NCI-H1105 treated with DMSO at 0.1 percent for 48 hours (cell line): ENCODE data around the gene SLC16A11.
"Not testable (repeated sequence)": the region's sequence is repeated elsewhere in the genome, so short reads cannot be mapped to it uniquely, and the experiment has no call there.

Experiments
- DNase-seq: peaks from one replicate; lab custom pipeline; 2025; lab: John Stamatoyannopoulos, UW

Gene SLC16A11

DNA sequence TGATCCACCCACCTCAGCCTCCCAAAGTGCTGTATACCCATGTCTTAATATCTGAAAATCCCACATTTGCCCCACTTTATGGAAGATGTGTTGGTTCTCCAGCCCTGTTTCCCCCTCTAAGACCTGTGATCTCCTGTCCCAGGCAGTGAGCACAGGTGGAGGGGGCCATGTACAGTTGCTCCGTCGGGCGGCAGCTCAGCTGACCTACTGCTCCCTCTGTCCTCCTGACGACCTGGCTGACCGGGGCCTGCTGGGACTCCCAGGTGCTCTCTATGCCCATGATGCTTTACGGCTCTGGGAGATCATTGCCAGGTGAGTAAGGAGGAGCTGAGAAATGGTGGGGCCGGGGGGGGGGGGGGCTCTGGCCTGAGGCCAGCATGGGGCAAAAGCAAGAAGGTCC lies 38.2 kb downstream of the SLC16A11 start:
- DNase-seq: no peak

DNA sequence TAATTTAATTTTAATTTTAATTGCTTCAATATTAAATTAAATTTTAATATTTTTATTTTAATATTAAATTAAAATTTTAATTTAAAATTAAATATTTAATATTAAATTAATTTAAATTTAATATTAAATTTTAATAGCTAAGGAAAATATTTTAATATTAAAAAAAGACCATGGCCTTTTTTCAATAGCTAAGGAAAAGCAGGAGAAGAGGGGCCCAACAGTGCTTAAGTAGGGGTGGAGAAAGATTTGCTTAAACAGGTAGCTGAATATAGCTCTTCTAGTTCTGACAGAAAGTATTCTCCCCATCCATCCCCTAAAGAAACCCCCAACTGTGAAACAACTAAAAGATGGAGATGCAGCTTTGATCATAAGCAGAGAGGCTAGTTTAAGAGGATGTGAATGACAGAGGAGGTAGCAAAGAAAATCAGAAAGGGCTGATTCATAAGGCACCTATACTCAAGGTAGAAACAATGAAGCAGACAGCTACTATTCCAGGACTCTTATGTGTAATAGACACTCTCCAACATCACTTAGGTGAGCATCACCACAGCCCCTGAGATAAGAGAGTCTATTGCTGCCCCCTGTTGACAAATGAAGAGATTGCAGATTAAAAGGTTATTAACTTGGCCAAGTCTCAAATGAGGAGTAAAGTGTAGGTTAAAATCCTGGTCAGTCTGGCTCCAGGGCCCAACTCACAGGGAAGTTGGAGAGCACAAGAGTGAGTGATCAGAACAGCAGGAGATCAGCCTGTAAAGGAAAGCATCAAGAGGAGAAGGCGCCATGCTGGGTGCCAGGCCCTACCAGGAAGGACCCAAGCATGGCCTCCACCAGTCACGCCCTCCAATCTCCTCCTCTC lies 39.3 kb downstream of the SLC16A11 start:
- DNase-seq: peak; percentile 84

DNA sequence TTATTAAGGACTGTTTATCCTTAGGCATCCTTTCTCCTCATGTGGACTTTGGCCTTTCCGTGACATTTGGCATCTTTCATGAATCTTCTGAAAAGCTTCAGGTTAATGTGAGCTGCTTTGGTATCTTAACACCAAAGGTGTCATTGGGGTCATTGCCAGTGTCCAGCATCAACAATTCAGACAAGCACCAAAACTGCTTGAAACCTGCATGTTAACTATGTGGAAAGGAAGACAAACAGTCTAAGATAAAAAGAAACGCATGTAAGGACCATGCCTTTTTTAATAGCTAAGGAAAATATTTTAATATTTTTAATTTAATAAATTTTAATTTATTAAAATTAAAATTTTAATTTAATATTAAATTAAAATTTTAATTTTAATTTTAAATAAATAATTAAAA lies 40.1 kb downstream of the SLC16A11 start:
- DNase-seq: no peak

DNA sequence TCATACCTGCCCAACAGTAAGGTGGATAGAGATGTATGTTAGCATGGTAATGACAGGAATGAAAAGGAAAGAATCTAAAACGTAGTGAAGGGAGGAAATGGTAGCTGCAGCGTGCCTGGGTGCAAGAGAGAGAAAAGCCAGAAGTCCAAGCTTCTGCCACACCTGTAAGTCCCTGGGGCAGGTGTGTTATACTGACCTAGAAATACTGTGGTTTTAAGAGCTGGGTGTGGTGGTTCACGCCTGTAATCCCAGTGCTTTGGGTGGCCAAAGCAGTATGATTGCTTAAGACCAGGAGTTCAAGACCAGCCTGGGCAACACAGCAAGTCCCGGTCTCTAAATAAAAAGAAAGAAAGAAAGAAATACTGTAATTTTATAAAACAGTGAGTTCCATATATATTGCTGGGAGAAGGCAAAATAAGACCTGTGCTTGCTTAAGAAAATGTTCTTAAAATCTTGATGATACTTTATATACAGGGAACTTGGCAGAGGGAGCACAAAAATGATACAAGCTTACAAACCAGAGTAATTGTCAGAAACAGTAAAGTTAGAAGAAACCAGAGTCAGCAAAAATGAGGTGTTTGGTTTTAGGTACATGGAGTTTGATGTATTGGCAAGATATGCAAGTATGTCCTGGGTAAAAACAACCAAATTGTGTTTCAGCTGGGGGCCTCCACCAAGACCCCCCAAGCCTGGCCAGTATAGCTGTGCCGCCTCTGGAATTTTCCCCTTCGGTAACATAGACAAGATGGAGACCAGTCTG lies 41.4 kb downstream of the SLC16A11 start:
- no peak for DNase-seq

DNA sequence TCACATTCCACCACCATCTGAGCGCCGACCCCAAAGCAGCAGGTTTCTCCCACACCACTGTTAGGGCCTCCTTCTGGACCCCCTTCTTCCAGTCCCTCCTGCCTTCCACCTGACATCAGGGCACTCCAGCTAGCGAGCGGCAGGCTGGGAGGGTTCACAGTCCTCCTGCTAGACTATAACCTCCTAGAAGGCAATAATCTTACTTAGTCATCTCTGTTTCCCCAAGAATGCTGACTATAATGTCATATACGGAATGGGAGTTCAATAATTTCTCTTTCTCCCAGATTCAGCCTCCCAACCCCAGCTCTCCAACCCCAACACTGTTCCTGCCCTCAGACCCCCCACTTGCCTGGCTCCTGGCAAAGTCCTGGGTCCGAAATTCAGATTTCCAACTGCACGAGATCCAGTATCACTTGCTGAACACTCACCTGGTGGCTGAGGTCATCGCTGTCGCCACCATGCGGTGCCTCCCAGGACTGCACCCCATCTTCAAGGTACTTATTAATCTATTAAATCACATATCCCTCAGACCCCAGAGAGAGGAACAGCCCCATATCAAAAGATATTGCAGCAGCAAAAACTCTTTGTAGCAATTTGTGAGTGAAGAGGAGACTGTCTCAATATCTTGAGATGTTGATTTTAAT lies 42.5 kb downstream of the SLC16A11 start:
- no peak for DNase-seq

DNA sequence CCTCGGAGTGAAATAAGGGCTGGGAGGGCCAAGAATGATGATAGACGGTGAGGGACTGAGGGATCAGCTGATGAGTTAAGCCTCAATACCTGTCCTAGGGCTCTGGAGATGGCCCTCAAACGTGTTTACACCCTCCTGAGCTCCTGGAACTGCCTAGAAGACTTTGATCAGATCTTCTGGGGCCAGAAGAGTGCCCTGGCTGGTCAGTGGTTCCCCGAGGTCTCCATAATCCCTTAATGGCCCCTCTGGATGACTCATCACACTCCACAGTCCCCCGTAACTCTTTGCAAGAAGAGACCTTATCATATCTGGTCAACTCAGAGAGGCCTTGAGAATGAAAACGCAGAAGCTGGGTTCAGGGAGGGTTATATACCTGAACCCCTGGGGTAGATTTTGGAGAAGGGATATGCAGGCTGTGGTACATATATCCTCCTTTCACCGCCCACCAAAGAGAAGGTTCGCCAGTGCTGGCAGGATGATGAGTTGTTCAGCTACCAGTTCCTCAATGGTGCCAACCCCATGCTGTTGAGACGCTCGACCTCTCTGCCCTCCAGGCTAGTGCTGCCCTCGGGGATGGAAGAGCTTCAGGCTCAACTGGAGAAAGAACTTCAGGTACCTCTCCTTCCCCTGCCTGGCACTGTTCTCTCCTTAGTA lies 44.9 kb downstream of the SLC16A11 start:
- no peak for DNase-seq

DNA sequence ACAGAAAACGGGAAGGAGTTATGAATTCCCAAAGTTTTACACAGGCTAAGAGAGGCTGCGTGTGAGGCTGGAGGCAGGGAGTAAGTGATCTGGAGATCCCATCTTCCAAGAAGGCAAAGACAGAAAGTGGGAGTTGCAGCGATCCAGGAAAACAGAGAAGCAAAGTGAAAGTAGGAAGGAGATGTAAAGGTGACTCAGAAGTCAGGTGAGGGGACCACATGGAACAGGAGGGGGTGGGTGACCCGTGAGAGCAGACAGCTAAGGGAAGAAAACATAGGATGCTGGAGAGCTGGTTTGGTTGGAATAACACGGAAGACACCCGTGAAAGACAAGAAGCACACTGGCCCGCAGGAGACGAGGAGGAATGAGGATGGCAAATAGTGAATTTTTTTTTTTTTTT lies 46.7 kb downstream of the SLC16A11 start:
- DNase-seq: no peak

DNA sequence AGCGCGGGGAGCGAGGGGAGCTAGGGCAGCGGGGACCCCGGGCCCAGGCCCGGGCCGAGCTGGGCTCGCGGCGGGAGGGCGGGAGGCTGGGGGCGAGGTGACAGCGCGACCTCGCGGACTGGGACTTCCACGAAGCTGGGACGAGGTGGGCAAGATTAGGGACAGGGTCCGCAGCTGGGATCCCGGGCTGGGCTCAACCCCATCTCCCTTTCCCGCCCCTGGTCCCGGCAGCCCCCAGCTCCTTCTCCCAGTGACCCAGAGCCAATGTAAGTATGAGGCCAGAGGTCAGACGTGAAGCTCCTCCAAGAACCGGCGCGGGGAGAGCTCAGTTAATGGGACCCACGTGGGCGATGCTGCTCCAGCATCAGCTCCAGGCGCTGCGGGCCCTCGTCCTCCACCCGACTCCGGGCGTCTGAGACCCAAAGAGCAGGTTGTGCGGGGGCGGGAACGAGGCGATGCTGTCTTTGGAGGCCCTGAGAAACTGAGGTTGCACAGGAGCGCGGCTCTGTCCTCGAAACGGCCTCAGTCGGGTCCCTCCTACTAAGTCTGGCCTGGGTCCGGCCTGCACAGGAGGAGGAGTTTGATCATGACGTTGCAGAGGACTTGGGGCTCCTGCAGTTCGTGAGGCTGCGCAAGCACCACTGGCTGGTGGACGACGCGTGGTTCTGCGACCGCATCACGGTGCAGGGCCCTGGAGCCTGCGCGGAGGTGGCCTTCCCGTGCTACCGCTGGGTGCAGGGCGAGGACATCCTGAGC lies 47.5 kb downstream of the SLC16A11 start:
- DNase-seq: no peak

DNA sequence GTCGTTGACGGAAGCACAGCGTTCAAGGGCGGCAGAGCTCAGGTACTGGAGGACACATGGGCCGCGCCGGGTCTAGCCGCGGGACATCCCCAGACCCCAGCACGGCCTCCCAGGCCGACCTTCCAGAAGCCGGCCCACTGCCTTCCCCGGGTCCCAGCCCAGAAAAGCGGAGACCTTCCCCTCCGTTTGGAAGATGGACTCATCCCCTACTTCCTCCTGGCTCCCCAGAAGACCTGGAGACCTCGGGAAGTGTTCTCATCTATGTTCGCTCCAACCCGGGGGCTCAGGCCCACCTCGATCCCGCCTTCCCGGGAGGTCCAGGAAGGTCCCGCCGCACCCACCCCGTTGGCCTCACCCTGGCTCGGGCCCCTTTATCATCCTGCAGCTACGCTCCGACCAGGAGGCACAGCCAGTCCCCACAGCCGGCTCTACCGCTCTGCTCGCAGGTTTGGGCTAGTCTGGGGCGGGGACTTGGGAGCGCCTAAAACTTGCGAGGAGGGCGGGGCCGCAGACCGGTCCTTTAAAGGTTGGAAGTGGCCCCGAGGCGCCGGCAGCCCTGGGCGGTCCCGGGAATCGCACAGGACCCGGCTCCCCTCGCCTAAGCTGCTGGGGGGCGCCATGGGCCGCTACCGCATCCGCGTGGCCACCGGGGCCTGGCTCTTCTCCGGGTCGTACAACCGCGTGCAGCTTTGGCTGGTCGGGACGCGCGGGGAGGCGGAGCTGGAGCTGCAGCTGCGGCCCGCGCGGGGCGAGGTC lies 48.2 kb downstream of the SLC16A11 start, which contains the start of gene ALOX12:
Gene ALOX12, plus strand, starts transcription at position 550 of the 756 bp plus-strand sequence. Its CDS starts 69 bp downstream, at position 619.
- DNase-seq: peak; percentile 1

DNA sequence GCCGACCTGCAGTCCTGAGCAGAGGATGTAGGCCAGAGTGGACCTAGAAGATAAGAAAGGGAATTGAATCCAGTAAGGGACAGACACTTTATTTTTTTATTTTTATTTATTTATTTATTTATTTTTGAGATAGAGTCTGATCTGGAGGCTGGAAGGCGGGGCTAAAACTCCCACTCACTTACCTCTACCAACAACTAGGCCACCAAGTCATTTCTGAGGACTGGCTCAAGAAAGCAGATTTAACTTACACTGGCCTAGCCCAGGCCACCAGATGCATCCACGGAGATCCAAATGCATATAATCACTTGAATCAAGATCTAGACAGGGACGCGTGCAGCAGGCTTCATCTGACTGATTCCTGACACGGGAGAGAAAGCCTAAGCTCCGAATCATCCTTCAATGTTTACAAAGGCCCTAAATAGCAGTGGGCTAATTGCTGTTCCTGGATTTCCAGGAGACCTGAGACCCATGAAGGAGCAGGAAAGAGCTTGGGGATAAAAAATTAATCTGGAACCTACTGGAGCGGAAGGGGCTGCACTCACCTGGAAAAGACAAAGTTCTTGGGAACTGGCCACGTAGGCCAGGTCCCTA lies 49.1 kb downstream of the SLC16A11 start:
- no peak for DNase-seq

DNA sequence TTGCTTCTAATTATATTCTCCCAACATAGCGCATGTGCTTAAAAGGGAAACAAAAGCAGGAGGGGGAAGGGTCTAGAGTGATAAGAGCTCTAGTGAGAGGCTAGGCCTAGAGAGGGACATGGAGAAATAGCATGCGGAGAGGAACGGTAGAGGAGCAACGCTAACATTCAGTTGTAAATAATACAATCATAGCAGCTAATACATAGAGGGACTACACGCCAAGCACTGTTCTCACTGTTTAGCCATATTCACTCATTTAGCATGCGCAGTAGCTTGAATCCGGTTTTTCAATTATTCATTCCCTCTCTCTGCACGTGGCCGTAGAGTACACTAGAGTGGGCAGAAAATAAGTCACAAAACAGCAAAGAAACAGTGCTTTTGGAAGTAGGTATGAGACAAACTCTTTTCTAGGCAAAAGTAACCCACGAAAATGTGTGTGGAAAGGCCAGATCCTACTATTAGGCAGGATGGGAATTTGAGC lies 49.7 kb downstream of the SLC16A11 start:
- no peak for DNase-seq

DNA sequence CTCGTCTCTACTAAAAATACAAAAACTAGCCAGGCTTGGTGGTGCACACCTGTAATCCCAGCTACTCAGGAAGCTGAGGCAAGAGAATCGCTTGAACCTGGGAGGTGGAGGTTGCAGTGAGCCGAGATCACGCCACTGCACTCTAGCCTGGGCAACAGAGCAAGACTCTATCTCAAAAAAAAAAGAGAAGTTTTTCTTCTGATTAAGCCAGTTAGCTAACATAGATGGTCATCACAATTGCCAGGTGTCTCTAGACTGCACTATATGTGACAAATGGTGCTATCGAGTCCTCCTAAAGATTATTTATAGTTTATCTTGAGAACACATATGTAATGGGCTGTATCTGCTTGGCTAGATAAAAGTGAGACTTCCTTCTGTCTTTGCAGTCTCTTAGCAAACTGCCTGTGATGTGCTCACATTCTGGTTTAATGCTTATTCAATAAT lies 50.3 kb downstream of the SLC16A11 start:
- DNase-seq: not testable (repeated sequence)
